DND-41 (cell line): ENCODE data around the gene GRM4.

Experiments used
- CTCF ChIP-seq: IDR thresholded peaks from 2 replicates; pipeline ENCODE4 v1.5.1; 2012; ENCODE audit warnings: borderline replicate concordance, low read length, moderate library complexity, mild to moderate bottlenecking; ENCODE audit not compliant: poor library complexity, severe bottlenecking; ENCODE audit errors: extremely low read depth
- EZH2 ChIP-seq: IDR thresholded peaks from 3 replicates; pipeline ENCODE4 v1.6.1; 2012; ENCODE audit warnings: borderline replicate concordance, low read depth, mild to moderate bottlenecking, moderate library complexity, low read length, inconsistent platforms; ENCODE audit not compliant: severe bottlenecking

- no peak for TF ChIP-seq CTCF
- no peak for TF ChIP-seq EZH2
These were observed 44.7 kb upstream of the GRM4 start for GRCh38 chr6:34190504-34191122.
